Smooth muscle cell (in vitro differentiated cells): ENCODE measurements around the gene CANT1. TPM values are rescaled to one million over a fixed set of nuclear protein-coding genes. Genes with fewer than 3 reads are reported as not detected.

Source experiments
- DNase-seq: peaks from one replicate; lab custom pipeline; 2025; ENCODE audit not compliant: unreplicated experiment; lab: John Stamatoyannopoulos, UW
- H2AFZ ChIP-seq: fragments of 200-600 bp; sonication (generic); 2 replicates; pipeline ENCODE4 v1.6.0; 2016; ENCODE audit warnings: antibody characterized with exemption, low read depth, mild to moderate bottlenecking
- H3F3A ChIP-seq: fragments of 200-600 bp; sonication (generic); 2 replicates; pipeline ENCODE4 v1.6.0; 2017; ENCODE audit warnings: antibody characterized with exemption, low read depth
- H3K27ac ChIP-seq: fragments of 200-600 bp; sonication (generic); 2 replicates; pipeline ENCODE4 v1.5.1; 2016; ENCODE audit warnings: low read depth, mild to moderate bottlenecking
- H3K27me3 ChIP-seq: fragments of 200-600 bp; sonication (generic); 2 replicates; pipeline ENCODE4 v1.6.1; 2016; ENCODE audit warnings: low read depth, mild to moderate bottlenecking
- H3K36me3 ChIP-seq: fragments of 200-600 bp; sonication (generic); 2 replicates; pipeline ENCODE4 v1.5.1; 2016; ENCODE audit warnings: low read depth
- H3K4me1 ChIP-seq: fragments of 200-600 bp; sonication (generic); 2 replicates; pipeline ENCODE4 v1.5.1; 2016; ENCODE audit warnings: low read depth
- H3K4me2 ChIP-seq: fragments of 200-600 bp; sonication (generic); 2 replicates; pipeline ENCODE4 v1.6.0; 2016; ENCODE audit warnings: mild to moderate bottlenecking
- H3K4me3 ChIP-seq: fragments of 200-600 bp; sonication (generic); 2 replicates; pipeline ENCODE4 v1.5.1; 2016; ENCODE audit warnings: mild to moderate bottlenecking
- H3K79me2 ChIP-seq: fragments of 200-600 bp; sonication (generic); 2 replicates; pipeline ENCODE4 v1.6.0; 2016; ENCODE audit warnings: low read depth, mild to moderate bottlenecking
- H3K9ac ChIP-seq: fragments of 200-600 bp; sonication (generic); 2 replicates; pipeline ENCODE4 v1.6.0; 2016; ENCODE audit warnings: low read depth
- H3K9me3 ChIP-seq: fragments of 200-600 bp; sonication (generic); replicated peaks from 2 replicates; pipeline ENCODE4 v1.5.1; 2016; ENCODE audit warnings: low read depth
- H4K20me1 ChIP-seq: fragments of 200-600 bp; sonication (generic); 2 replicates; pipeline ENCODE4 v1.6.0; 2016; ENCODE audit warnings: low read depth
- CTCF ChIP-seq: fragments of 200-600 bp; sonication (generic); IDR thresholded peaks from 2 replicates; pipeline ENCODE4 v1.5.1; 2017; ENCODE audit warnings: borderline replicate concordance, mild to moderate bottlenecking, antibody characterized with exemption; ENCODE audit not compliant: insufficient read depth, poor library complexity, severe bottlenecking
- WGBS: methylation state at CpG from one replicate; pipeline ENCODE4 v1.1.7; 2016; ENCODE audit warnings: low lambda C conversion rate; 5-methylcytosine and 5-hydroxymethylcytosine counted together
- polyA plus RNA-seq: library from polyadenylated mRNA; unstranded; fragments of >200 nt; fragmentation: Nextera tagmentation; extraction: Ambion mirVana; gene quantifications from 2 replicates; pipeline ENCODE4 v1.2.1, GENCODE V29; 2016
- total RNA-seq: library from RNA; depleted of rRNA; stranded (reverse); fragments of >200 nt; gene quantifications from 2 replicates; pipeline ENCODE4 v1.2.3, GENCODE V29; 2014

CANT1 gene
- total and polyA plus RNA-seq, 2 experiments from 2014 or later: 38.3 to 42.1 TPM

GRCh38 chr17:78993981-78994671, 15.4 kb downstream of the CANT1 start:
- Histone ChIP-seq H4K20me1 (peaks cover 52% of the 10 kb centered on the region), H3K79me2 (no peaks in the 10 kb centered on the region), H3K9me3 (no peaks in the 10 kb centered on the region), H3K4me3 (no peak overlapping the region), H3K27ac (no peak overlapping the region), H2AFZ (no peak overlapping the region), H3K27me3 (no peaks in the 10 kb centered on the region), H3K4me1 (no peaks in the 10 kb centered on the region), H3F3A (no peaks in the 10 kb centered on the region), H3K4me2 (no peak overlapping the region), H3K9ac (no peak overlapping the region), H3K36me3 (no peaks in the 10 kb centered on the region)
- WGBS: 96% methylated on average over 19 of the region's 22 CpGs
- no peak for DNase-seq
- no peak for TF ChIP-seq CTCF

- TF ChIP-seq CTCF: peak; percentile 64
- Histone ChIP-seq H4K20me1 (peaks cover 45% of the 10 kb centered on the region), H3K27ac (no peak overlapping the region), H3F3A (no peaks in the 10 kb centered on the region), H3K4me1 (no peaks in the 10 kb centered on the region), H3K4me2 (no peak overlapping the region), H3K9ac (no peak overlapping the region), H3K9me3 (no peaks in the 10 kb centered on the region), H3K27me3 (no peaks in the 10 kb centered on the region), H3K4me3 (no peak overlapping the region), H3K79me2 (no peaks in the 10 kb centered on the region), H2AFZ (no peak overlapping the region), H3K36me3 (no peaks in the 10 kb centered on the region)
- no peak for DNase-seq
- WGBS: 88% methylated on average over 49 of the region's 49 CpGs
Measured at GRCh38 chr17:78993241-78993956, 16.2 kb downstream of the CANT1 start.

- H2AFZ ChIP-seq: no peak overlapping the region
- DNase-seq: no peak
- no peaks in the 10 kb centered on the region for H3K4me1 ChIP-seq
- H3K9ac ChIP-seq: no peak overlapping the region
- no peak overlapping the region for H3K4me3 ChIP-seq
- no peak for TF ChIP-seq CTCF
- H3K36me3 ChIP-seq: no peaks in the 10 kb centered on the region
- no peak overlapping the region for H3K4me2 ChIP-seq
- H3K27me3 ChIP-seq: no peaks in the 10 kb centered on the region
- H4K20me1 ChIP-seq: peaks cover 38% of the 10 kb centered on the region
- no peaks in the 10 kb centered on the region for H3K9me3 ChIP-seq
- H3K27ac ChIP-seq: no peak overlapping the region
- WGBS: 91% methylated on average over 12 of the region's 12 CpGs
- H3F3A ChIP-seq: no peaks in the 10 kb centered on the region
- no peaks in the 10 kb centered on the region for H3K79me2 ChIP-seq
Measured at GRCh38 chr17:78992542-78993212, 16.9 kb downstream of the CANT1 start.
